HepG2 (cell line): Measurements from ENCODE around the gene CCDC142. TPM values are rescaled to one million over a fixed set of nuclear protein-coding genes. Genes with fewer than 3 reads are reported as not detected.
A peak's percentile ranks its signal among the peaks of the same experiment; 100 is the strongest.

ENCODE experiments used
- FUBP1 ChIP-seq: sonication (generic); formaldehyde crosslinking; IDR thresholded peaks from 2 replicates; pipeline ENCODE4 v1.5.1; 2020; ENCODE audit warnings: missing genetic modification reagents, mild to moderate bottlenecking, borderline replicate concordance
- GPN1 ChIP-seq: sonication (generic); formaldehyde crosslinking; IDR thresholded peaks from 2 replicates; pipeline ENCODE4 v1.5.1; 2020; ENCODE audit warnings: missing genetic modification reagents, borderline replicate concordance
- PAX8 ChIP-seq: sonication (generic); formaldehyde crosslinking; IDR thresholded peaks from 2 replicates; pipeline ENCODE4 v1.8.0; 2022; ENCODE audit warnings: mild to moderate bottlenecking, missing genetic modification reagents, borderline replicate concordance
- PPARG ChIP-seq: conservative IDR thresholded peaks from 2 replicates; pipeline ENCODE4 v1.6.1; 2016; ENCODE audit warnings: missing biosample characterization, missing genetic modification reagents
- SOX5 ChIP-seq: IDR thresholded peaks from 2 replicates; pipeline ENCODE4 v1.6.1; 2016; ENCODE audit warnings: borderline replicate concordance
- ZNF276 ChIP-seq: sonication (generic); formaldehyde crosslinking; IDR thresholded peaks from 2 replicates; pipeline ENCODE4 v1.4.0; 2020; ENCODE audit warnings: mild to moderate bottlenecking, low read depth, missing genetic modification reagents
- ZNF512 ChIP-seq: sonication (generic); formaldehyde crosslinking; IDR thresholded peaks from 2 replicates; pipeline ENCODE4 v1.4.0; 2020; ENCODE audit warnings: mild to moderate bottlenecking, missing genetic modification reagents
- ZNF558 ChIP-seq: sonication (generic); formaldehyde crosslinking; IDR thresholded peaks from 2 replicates; pipeline ENCODE4 v1.9.0; 2022; ENCODE audit warnings: mild to moderate bottlenecking, missing genetic modification reagents, borderline replicate concordance
- ZNF710 ChIP-seq: sonication (generic); formaldehyde crosslinking; IDR thresholded peaks from 2 replicates; pipeline ENCODE4 v1.5.0; 2020; ENCODE audit warnings: mild to moderate bottlenecking, missing genetic modification reagents, borderline replicate concordance
- ZZZ3 ChIP-seq: sonication (generic); formaldehyde crosslinking; IDR thresholded peaks from 2 replicates; pipeline ENCODE4 v1.4.0; 2020; ENCODE audit warnings: missing genetic modification reagents, mild to moderate bottlenecking, borderline replicate concordance
- polyA plus RNA-seq, 8 experiments: library from polyadenylated mRNA; depleted of rRNA in 3 of 8; stranded (reverse) in 7 of 8; unstranded in 1 of 8; fragments of >200 nt; fragmentation: Illumina TruSeq in 4 of 8; extraction: Trizol in 4 of 8; gene quantifications; 2 replicates each; pipeline versions ENCODE4 v1.2.1 to v1.2.3, GENCODE V29; 2011 to 2016; ENCODE audit warnings: low read depth in 4 of 8, missing spikeins in 1 of 8, mixed read lengths in 1 of 8; ENCODE audit not compliant: insufficient read depth in 1 of 8
- total RNA-seq, 5 experiments: library from RNA; depleted of rRNA; stranded (reverse); fragments of >200 nt; fragmentation: Illumina TruSeq; extraction: Trizol; gene quantifications; 2 replicates each; pipeline ENCODE4 v1.2.3, GENCODE V29; 2016; ENCODE audit warnings: low read depth in 1 of 5
- TF ChIP-seq, protein P1 (sequence below): IDR thresholded peaks from 2 replicates; pipeline ENCODE4 v1.6.1; 2016
- TF ChIP-seq, protein P2 (sequence below): sonication (generic); formaldehyde crosslinking; IDR thresholded peaks from 2 replicates; pipeline ENCODE4 v1.4.0; 2020; ENCODE audit warnings: missing genetic modification reagents

CCDC142 gene
- total and polyA plus RNA-seq, 2 of the 13 experiments (the other 11 are each of a cell fraction or from before 2014, with no cell fraction given): 14.7 to 30.4 TPM

- TF ChIP-seq FUBP1 (no peak), PPARG (CRISPR knock-in tag) (peak; percentile 51; the same call in 1 of the 2 replicates), GPN1 (CRISPR knock-in tag) (no peak), SOX5 (CRISPR knock-in tag) (peak; percentile 74; the same call in 1 of the 2 replicates), ZNF558 (CRISPR knock-in tag) (no peak), ZNF276 (CRISPR knock-in tag) (peak; percentile 87), ZNF710 (CRISPR knock-in tag) (peak; percentile 86), ZZZ3 (CRISPR knock-in tag) (peak; percentile 89), PAX8 (CRISPR knock-in tag) (no peak), ZNF512 (CRISPR knock-in tag) (no peak)
- TF ChIP-seq, protein P1, sequence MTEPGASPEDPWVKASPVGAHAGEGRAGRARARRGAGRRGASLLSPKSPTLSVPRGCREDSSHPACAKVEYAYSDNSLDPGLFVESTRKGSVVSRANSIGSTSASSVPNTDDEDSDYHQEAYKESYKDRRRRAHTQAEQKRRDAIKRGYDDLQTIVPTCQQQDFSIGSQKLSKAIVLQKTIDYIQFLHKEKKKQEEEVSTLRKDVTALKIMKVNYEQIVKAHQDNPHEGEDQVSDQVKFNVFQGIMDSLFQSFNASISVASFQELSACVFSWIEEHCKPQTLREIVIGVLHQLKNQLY (CRISPR knock-in tag): peak; percentile 51; the same call in 1 of the 2 replicates
- TF ChIP-seq, protein P2, sequence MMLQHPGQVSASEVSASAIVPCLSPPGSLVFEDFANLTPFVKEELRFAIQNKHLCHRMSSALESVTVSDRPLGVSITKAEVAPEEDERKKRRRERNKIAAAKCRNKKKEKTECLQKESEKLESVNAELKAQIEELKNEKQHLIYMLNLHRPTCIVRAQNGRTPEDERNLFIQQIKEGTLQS (CRISPR knock-in tag): peak; percentile 77
These were observed 42.2 kb downstream of the CCDC142 start (continued) for GRCh38 chr2:74440378-74441169.
